Measurements from ENCODE around the gene NGDN. TPM values are rescaled to one million over a fixed set of nuclear protein-coding genes. Genes with fewer than 3 reads are reported as not detected.

The NGDN gene
- total RNA-seq, 1 donor from 2014 or later: 41.3 TPM

DNA sequence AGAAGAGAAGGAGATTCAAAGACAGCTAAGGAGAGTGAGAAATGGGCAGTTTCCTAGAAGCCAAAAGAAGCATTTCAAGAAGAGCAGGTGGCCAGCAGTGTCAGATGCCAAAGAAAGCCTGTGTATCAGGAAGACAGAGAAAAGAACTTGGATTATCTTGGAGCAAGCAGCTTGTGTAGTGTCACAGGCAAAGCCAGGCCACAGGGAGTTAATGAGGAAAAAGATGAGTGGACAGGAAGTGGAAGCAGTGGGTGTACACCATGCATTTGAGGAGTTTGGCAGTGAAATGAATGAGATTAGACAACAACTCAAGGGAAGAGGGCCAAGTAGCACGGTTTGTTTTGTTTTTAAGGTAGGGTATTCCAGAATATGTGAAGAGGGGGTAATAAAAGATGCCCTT is 28.4 kb upstream of the NGDN start:
- no peak for DNase-seq (ENCODE audit: low read depth)
- H3K4me3 ChIP-seq (ENCODE audit: low read depth, low read length): no peak overlapping the region
- TF ChIP-seq, protein P1, sequence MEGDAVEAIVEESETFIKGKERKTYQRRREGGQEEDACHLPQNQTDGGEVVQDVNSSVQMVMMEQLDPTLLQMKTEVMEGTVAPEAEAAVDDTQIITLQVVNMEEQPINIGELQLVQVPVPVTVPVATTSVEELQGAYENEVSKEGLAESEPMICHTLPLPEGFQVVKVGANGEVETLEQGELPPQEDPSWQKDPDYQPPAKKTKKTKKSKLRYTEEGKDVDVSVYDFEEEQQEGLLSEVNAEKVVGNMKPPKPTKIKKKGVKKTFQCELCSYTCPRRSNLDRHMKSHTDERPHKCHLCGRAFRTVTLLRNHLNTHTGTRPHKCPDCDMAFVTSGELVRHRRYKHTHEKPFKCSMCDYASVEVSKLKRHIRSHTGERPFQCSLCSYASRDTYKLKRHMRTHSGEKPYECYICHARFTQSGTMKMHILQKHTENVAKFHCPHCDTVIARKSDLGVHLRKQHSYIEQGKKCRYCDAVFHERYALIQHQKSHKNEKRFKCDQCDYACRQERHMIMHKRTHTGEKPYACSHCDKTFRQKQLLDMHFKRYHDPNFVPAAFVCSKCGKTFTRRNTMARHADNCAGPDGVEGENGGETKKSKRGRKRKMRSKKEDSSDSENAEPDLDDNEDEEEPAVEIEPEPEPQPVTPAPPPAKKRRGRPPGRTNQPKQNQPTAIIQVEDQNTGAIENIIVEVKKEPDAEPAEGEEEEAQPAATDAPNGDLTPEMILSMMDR (conservative IDR thresholded peaks at IDR 0.05; ENCODE audit: low read depth, low read length): no peak

DNA sequence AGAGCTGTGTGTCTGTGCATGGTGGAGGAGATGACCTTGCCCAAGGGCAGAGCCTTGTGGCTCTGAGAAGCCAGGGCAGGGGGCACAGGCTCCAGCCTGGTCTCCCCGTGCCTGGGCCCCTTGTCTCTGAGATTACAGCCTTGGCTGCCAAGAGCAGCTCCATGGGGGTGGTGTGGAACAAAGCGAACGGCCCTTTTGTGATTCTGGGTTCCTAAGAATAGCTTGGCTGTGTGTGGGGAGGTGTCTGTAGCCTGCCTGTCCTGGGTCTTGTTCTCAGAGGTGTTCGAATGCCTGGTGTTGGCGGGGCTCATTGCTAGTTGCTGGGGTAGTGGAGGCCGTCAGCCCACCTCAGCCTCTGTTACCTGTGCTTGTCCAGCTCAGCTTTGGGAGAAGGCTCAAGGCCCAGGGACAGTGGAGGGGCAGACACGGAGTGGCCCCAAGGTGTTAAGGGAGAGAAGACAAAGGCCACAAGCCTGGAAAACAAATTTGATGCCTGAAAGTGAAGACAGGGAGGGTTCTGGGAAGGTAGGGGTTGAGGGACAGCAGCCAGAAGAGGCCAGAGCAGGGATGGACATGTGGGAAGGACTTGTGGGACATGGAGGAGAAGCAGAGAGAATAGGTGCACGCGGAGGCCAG is 26.7 kb upstream of the NGDN start:
- DNase-seq (ENCODE audit: low read depth): no peak
- TF ChIP-seq, protein P1 (conservative IDR thresholded peaks at IDR 0.05; ENCODE audit: low read depth, low read length): no peak
- no peak overlapping the region for H3K4me3 ChIP-seq (ENCODE audit: low read depth, low read length)

DNA sequence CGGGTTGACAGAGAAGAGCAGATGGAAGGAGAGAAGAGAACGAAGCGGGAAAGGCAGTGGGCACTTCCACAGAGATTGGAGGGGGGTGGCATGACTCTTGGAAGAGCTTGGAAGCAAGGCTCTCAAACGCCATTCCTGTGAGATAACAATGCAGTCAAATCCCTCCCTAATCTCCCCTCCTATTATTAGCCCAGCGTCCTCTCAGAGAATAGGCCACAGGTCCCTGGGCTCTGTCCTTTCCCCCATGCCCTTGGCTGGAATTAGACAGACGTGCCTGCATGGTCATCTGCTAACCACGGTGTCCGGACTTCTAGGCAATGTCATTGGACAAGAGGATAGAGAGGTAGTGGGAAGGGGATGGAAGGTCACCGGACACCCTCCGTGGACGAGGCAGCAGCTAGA is 26.1 kb upstream of the NGDN start:
- TF ChIP-seq, protein P1 (conservative IDR thresholded peaks at IDR 0.05; ENCODE audit: low read depth, low read length): no peak
- no peak for DNase-seq (ENCODE audit: low read depth)

DNA sequence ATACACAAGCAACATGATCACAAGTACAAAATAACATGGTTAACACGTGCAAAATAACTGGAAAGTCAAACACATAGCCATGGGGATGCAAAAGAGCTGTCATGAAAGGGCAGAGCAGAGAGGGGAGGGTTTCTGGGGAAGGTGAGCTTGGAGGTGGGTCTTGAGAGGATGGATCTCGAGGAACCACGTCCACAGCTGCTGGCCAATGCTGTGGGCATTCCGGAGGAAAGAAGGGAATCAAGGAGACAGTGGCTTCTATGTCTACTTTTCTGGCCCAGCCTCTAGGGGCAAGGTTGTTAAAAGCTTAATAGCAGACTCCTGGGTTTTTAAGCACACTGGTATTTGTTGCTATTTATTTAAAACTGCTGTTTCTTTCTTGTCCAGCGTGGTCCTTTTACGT is 25.6 kb upstream of the NGDN start:
- no peak for DNase-seq (ENCODE audit: low read depth)
- H3K4me3 ChIP-seq (ENCODE audit: low read depth, low read length): no peak overlapping the region
- TF ChIP-seq, protein P1 (conservative IDR thresholded peaks at IDR 0.05; ENCODE audit: low read depth, low read length): no peak

More for the DNA sequence above, 26.1 kb upstream of the NGDN start:
- no peak overlapping the region for H3K4me3 ChIP-seq (ENCODE audit: low read depth, low read length)

DNA sequence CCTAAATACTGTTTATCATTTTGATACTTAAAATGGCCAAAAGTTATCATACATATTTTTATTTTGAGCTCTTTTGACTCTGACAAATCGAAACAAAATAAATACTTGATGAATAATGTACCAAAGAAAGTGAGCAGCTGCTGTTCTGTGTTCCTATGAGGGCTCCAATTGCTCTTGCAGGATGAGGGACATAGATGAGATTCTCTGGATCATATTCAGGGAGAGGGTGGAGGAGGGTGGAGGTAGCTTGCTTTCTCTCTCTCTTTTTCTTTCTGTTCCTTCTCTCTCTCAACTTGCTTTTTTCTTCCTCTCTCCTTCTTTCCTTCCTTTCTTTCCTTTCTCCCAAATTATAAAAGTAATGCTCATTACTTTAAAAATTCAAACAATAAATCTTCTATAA is 25.2 kb upstream of the NGDN start:
- TF ChIP-seq, protein P1 (conservative IDR thresholded peaks at IDR 0.05; ENCODE audit: low read depth, low read length): no peak
- no peak for DNase-seq (ENCODE audit: low read depth)
- H3K4me3 ChIP-seq (ENCODE audit: low read depth, low read length): no peak overlapping the region

DNA sequence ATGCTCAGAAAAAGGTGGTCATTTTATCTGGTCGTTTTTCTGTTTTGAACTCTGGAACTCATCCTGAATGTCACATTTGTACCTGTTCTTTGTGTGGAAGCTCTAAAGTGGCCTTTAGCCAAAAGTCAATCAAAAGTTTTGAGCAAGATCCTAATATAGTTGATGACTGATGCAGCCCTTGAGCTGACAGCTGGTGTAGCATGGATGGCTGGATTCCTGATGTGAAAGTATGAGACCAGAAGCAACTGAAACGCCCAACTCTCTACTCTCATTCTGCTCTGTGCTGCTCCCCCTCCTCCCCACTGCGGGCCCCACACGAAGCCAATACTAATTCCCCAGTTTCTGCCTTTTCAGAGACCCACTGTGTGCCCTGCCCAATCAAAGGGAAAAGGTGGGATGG is 23.7 kb upstream of the NGDN start:
- TF ChIP-seq, protein P1 (conservative IDR thresholded peaks at IDR 0.05; ENCODE audit: low read depth, low read length): no peak
- no peak overlapping the region for H3K4me3 ChIP-seq (ENCODE audit: low read depth, low read length)
- DNase-seq (ENCODE audit: low read depth): no peak

DNA sequence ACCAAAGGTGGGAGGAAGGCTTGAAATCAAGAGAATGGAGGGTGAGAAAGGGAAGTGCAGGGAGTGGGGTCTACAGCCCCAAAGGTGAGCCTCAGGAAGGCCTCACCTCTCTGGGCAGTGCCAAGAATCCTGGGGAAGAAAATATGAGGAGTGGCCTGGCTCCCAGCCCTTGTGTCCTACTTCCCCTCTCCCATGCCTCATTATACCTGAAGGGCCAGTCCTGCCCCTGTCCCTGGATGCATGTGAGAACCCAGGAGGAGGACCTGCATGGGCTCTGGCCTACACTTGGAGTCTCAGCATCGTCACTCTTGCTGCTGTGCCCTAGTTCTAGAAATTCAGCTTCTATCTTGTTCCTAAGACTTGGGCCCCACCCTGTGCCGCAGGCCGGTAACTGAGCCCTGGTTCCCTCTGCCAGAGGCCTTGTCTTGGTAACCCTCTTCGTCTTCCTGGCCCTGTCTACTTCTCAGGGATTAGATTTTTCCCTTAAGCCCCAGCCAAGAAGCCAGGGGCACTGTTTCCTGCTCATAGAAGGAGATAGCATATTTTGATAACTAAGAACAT is 23.1 kb upstream of the NGDN start:
- TF ChIP-seq, protein P1 (conservative IDR thresholded peaks at IDR 0.05; ENCODE audit: low read depth, low read length): no peak
- no peak for DNase-seq (ENCODE audit: low read depth)
- H3K4me3 ChIP-seq (ENCODE audit: low read depth, low read length): no peak overlapping the region

All from epithelial cell of proximal tubule (primary cell).